Lower leg skin (tissue), 3 donors: Measurements from ENCODE around the gene DNAH1.

Experiments used
- CTCF ChIP-seq, 3 donors: fragments of 450-650 bp; IDR thresholded peaks; one replicate each; pipeline ENCODE4 v1.5.1; 2016; ENCODE audit warnings: antibody characterized with exemption in 3 of 3, mild to moderate bottlenecking in 3 of 3, moderate library complexity in 2 of 3
- POLR2A ChIP-seq, 2 donors: fragments of 450-650 bp; IDR thresholded peaks; one replicate each; pipeline ENCODE4 v1.6.1; 2016 to 2017; ENCODE audit warnings: antibody characterized with exemption in 2 of 2, mild to moderate bottlenecking in 1 of 2, moderate library complexity in 1 of 2

GRCh38 chr3:52431459-52432223, 115.5 kb downstream of the DNAH1 start:
- TF ChIP-seq CTCF (IDR thresholded peaks at IDR 0.05) (no peak), POLR2A (IDR thresholded peaks at IDR 0.05) (no peak)
